Stromal cell of bone marrow (primary cell): ENCODE data around the gene KCNB1.
A peak's percentile ranks its signal among the peaks of the same experiment; 100 is the strongest.

Source experiments
- DNase-seq: peaks from one replicate; pipeline ENCODE4 v3.0.0-alpha.2; 2012; ENCODE audit warnings: low read depth

Gene KCNB1

GRCh38 chr20:49351775-49352174 lies 130.7 kb downstream of the KCNB1 start:
- DNase-seq: no peak

- no peak for DNase-seq
These were observed 132.7 kb downstream of the KCNB1 start for GRCh38 chr20:49349694-49350252.

GRCh38 chr20:49349078-49349477 lies 133.4 kb downstream of the KCNB1 start:
- DNase-seq: no peak

GRCh38 chr20:49348563-49348962 lies 133.9 kb downstream of the KCNB1 start:
- no peak for DNase-seq

GRCh38 chr20:49347156-49347555 lies 135.3 kb downstream of the KCNB1 start:
- no peak for DNase-seq

- no peak for DNase-seq
These were observed 135.8 kb downstream of the KCNB1 start for GRCh38 chr20:49346682-49347081.

- DNase-seq: peak; percentile 23
These were observed 136.9 kb downstream of the KCNB1 start for GRCh38 chr20:49345524-49345923.

- peak; percentile 91 for DNase-seq
These were observed 137.5 kb downstream of the KCNB1 start for GRCh38 chr20:49344975-49345374.

GRCh38 chr20:49344140-49344539 lies 138.3 kb downstream of the KCNB1 start:
- no peak for DNase-seq

- no peak for DNase-seq
These were observed 139.2 kb downstream of the KCNB1 start for GRCh38 chr20:49343246-49343645.

- DNase-seq: no peak
These were observed 142.1 kb downstream of the KCNB1 start for GRCh38 chr20:49340161-49340966.

GRCh38 chr20:49339123-49339522 lies 143.3 kb downstream of the KCNB1 start:
- DNase-seq: no peak

GRCh38 chr20:49338061-49338460 lies 144.4 kb downstream of the KCNB1 start:
- DNase-seq: no peak

GRCh38 chr20:49337357-49337756 lies 145.1 kb downstream of the KCNB1 start:
- DNase-seq: no peak

- no peak for DNase-seq
These were observed 145.7 kb downstream of the KCNB1 start for GRCh38 chr20:49336786-49337185.

- no peak for DNase-seq
These were observed 147.0 kb downstream of the KCNB1 start for GRCh38 chr20:49335476-49335875.

GRCh38 chr20:49330701-49331615 lies 151.5 kb downstream of the KCNB1 start:
- DNase-seq: no peak

- DNase-seq: no peak
These were observed 153.7 kb downstream of the KCNB1 start for GRCh38 chr20:49328790-49329189.

- DNase-seq: no peak
These were observed 156.4 kb downstream of the KCNB1 start for GRCh38 chr20:49326026-49326425.

GRCh38 chr20:49324306-49324705 lies 158.2 kb downstream of the KCNB1 start:
- no peak for DNase-seq

GRCh38 chr20:49323622-49324238 lies 158.7 kb downstream of the KCNB1 start:
- peak; percentile 79 for DNase-seq

- peak; percentile 39 for DNase-seq
These were observed 162.0 kb downstream of the KCNB1 start for GRCh38 chr20:49320460-49320859.
